Neural progenitor cell (in vitro differentiated cells): Measurements from ENCODE around the gene NOP14. TPM values are rescaled to one million over a fixed set of nuclear protein-coding genes. Genes with fewer than 3 reads are reported as not detected.

ENCODE experiments used
- DNase-seq: peaks from one replicate; pipeline ENCODE4 v3.0.0-alpha.2; 2016; ENCODE audit warnings: low spot score
- H2AFZ ChIP-seq: fragments of 200-600 bp; sonication (generic); replicated peaks from 2 replicates; pipeline ENCODE4 v1.6.1; 2016; ENCODE audit warnings: antibody characterized with exemption
- H3F3A ChIP-seq: fragments of 200-600 bp; sonication (generic); 2 replicates; pipeline ENCODE4 v1.6.1; 2016; ENCODE audit warnings: antibody characterized with exemption, low read depth
- H3K27ac ChIP-seq: fragments of 200-600 bp; sonication (generic); 2 replicates; pipeline ENCODE4 v1.5.1; 2016; ENCODE audit warnings: mild to moderate bottlenecking
- H3K27me3 ChIP-seq: fragments of 200-600 bp; sonication (generic); 2 replicates; pipeline ENCODE4 v1.6.1; 2016; ENCODE audit warnings: mild to moderate bottlenecking, moderate library complexity
- H3K36me3 ChIP-seq: fragments of 200-600 bp; sonication (generic); 2 replicates; pipeline ENCODE4 v1.5.1; 2016
- H3K4me1 ChIP-seq: fragments of 200-600 bp; sonication (generic); 2 replicates; pipeline ENCODE4 v1.6.1; 2016; ENCODE audit warnings: mixed run types
- H3K4me2 ChIP-seq: fragments of 200-600 bp; sonication (generic); 2 replicates; pipeline ENCODE4 v1.6.1; 2016
- H3K4me3 ChIP-seq: fragments of 200-600 bp; sonication (generic); 2 replicates; pipeline ENCODE4 v1.5.1; 2016
- H3K79me2 ChIP-seq: fragments of 200-600 bp; sonication (generic); 2 replicates; pipeline ENCODE4 v1.6.1; 2016; ENCODE audit warnings: low read depth
- H3K9ac ChIP-seq: fragments of 200-600 bp; sonication (generic); 2 replicates; pipeline ENCODE4 v1.6.1; 2016
- H3K9me3 ChIP-seq: fragments of 200-600 bp; sonication (generic); 2 replicates; pipeline ENCODE4 v1.5.1; 2016; ENCODE audit warnings: low read depth
- H4K20me1 ChIP-seq: fragments of 200-600 bp; sonication (generic); 2 replicates; pipeline ENCODE4 v1.6.1; 2016; ENCODE audit warnings: low read depth
- H3K27ac Mint-ChIP-seq: 3 replicates; pipeline ENCODE4 v1.8.0; 2021; ENCODE audit warnings: mixed read lengths
- H3K27me3 Mint-ChIP-seq: 2 replicates; pipeline ENCODE4 v1.8.0; 2022; ENCODE audit warnings: low read depth, mild to moderate bottlenecking, inconsistent platforms, moderate library complexity, mixed read lengths; ENCODE audit not compliant: insufficient read depth
- H3K36me3 Mint-ChIP-seq: 3 replicates; pipeline ENCODE4 v1.8.0; 2021; ENCODE audit warnings: mixed read lengths
- H3K4me1 Mint-ChIP-seq: 3 replicates; pipeline ENCODE4 v1.8.0; 2021; ENCODE audit warnings: mixed read lengths
- H3K4me3 Mint-ChIP-seq: 3 replicates; pipeline ENCODE4 v1.8.0; 2021; ENCODE audit warnings: mild to moderate bottlenecking, moderate library complexity, mixed read lengths
- H3K9me3 Mint-ChIP-seq: 3 replicates; pipeline ENCODE4 v1.8.0; 2020; ENCODE audit warnings: mixed read lengths
- CTCF ChIP-seq: fragments of 200-600 bp; sonication (generic); IDR thresholded peaks from 2 replicates; pipeline ENCODE4 v1.5.1; 2017; ENCODE audit warnings: antibody characterized with exemption, mild to moderate bottlenecking
- EZH2 ChIP-seq: fragments of 200-600 bp; sonication (generic); IDR thresholded peaks from 2 replicates; pipeline ENCODE4 v1.6.1; 2017; ENCODE audit warnings: antibody characterized with exemption, mild to moderate bottlenecking, moderate library complexity
- EZH2phosphoT487 ChIP-seq: fragments of 200-600 bp; sonication (generic); IDR thresholded peaks from 2 replicates; pipeline ENCODE4 v1.6.1; 2017; ENCODE audit warnings: antibody characterized with exemption
- total RNA-seq: library from RNA; depleted of rRNA; stranded (reverse); fragments of >200 nt; gene quantifications from 2 replicates; pipeline ENCODE4 v1.2.3, GENCODE V29; 2015; ENCODE audit warnings: low replicate concordance

The NOP14 gene
- total RNA-seq, 1 donor from 2014 or later = 16.8 TPM

GRCh38 chr4:3010577-3010976, 47.4 kb upstream of the NOP14 start:
- H3K4me3 Mint-ChIP-seq = no peak overlapping the region
- no peaks in the 10 kb centered on the region for H3K36me3 Mint-ChIP-seq
- H3K27ac Mint-ChIP-seq = no peak overlapping the region

GRCh38 chr4:3009422-3009821, 46.2 kb upstream of the NOP14 start:
- DNase-seq = peak; percentile 65
- H3K4me3 Mint-ChIP-seq = no peak overlapping the region

More at GRCh38 chr4:3010577-3010976, 47.4 kb upstream of the NOP14 start:
- Histone ChIP-seq H4K20me1 (no peaks in the 10 kb centered on the region), H3K36me3 (no peaks in the 10 kb centered on the region), H3K9me3 (no peaks in the 10 kb centered on the region), H2AFZ (no peak overlapping the region), H3K27me3 (no peaks in the 10 kb centered on the region), H3K4me2 (no peak overlapping the region), H3K4me3 (no peak overlapping the region), H3K9ac (no peak overlapping the region), H3K4me1 (no peaks in the 10 kb centered on the region), H3F3A (no peaks in the 10 kb centered on the region), H3K79me2 (no peaks in the 10 kb centered on the region), H3K27ac (no peak overlapping the region)
- no peak for DNase-seq
- no peak for TF ChIP-seq EZH2phosphoT487
- TF ChIP-seq CTCF = no peak
- Mint-ChIP-seq H3K9me3 (no peaks in the 10 kb centered on the region), H3K27me3 (no peaks in the 10 kb centered on the region), H3K4me1 (no peaks in the 10 kb centered on the region)

GRCh38 chr4:3007724-3008123, 44.5 kb upstream of the NOP14 start:
- TF ChIP-seq EZH2 (no peak), CTCF (no peak), EZH2phosphoT487 (no peak)
- Mint-ChIP-seq H3K4me1 (no peaks in the 10 kb centered on the region), H3K36me3 (no peaks in the 10 kb centered on the region)

More at GRCh38 chr4:3009422-3009821, 46.2 kb upstream of the NOP14 start:
- Histone ChIP-seq H3K27ac (no peak overlapping the region), H3K4me2 (no peak overlapping the region), H3K9ac (no peak overlapping the region), H3K36me3 (no peaks in the 10 kb centered on the region), H3K9me3 (no peaks in the 10 kb centered on the region), H3K4me1 (no peaks in the 10 kb centered on the region), H3K27me3 (no peaks in the 10 kb centered on the region), H3K79me2 (no peaks in the 10 kb centered on the region), H3F3A (no peaks in the 10 kb centered on the region), H4K20me1 (no peaks in the 10 kb centered on the region), H3K4me3 (no peak overlapping the region), H2AFZ (peak overlapping the region; percentile 91)
- Mint-ChIP-seq H3K4me1 (no peaks in the 10 kb centered on the region), H3K9me3 (no peaks in the 10 kb centered on the region), H3K36me3 (no peaks in the 10 kb centered on the region), H3K27me3 (no peaks in the 10 kb centered on the region), H3K27ac (no peak overlapping the region)
- TF ChIP-seq EZH2phosphoT487 (no peak), CTCF (peak; percentile 46)

More at GRCh38 chr4:3007724-3008123, 44.5 kb upstream of the NOP14 start:
- no peak overlapping the region for H3K4me3 ChIP-seq
- no peak overlapping the region for H3K9ac ChIP-seq
- H3K9me3 Mint-ChIP-seq = no peaks in the 10 kb centered on the region
- H3K27ac Mint-ChIP-seq = no peak overlapping the region
- no peaks in the 10 kb centered on the region for H3K79me2 ChIP-seq
- no peaks in the 10 kb centered on the region for H4K20me1 ChIP-seq
- H3K9me3 ChIP-seq = no peaks in the 10 kb centered on the region
- no peak overlapping the region for H3K4me2 ChIP-seq
- H3K27me3 ChIP-seq = no peaks in the 10 kb centered on the region
- no peak overlapping the region for H2AFZ ChIP-seq
- no peaks in the 10 kb centered on the region for H3F3A ChIP-seq
- DNase-seq = no peak
- no peaks in the 10 kb centered on the region for H3K36me3 ChIP-seq
- H3K27me3 Mint-ChIP-seq = peaks cover 5% of the 10 kb centered on the region
- no peak overlapping the region for H3K4me3 Mint-ChIP-seq
- no peak overlapping the region for H3K27ac ChIP-seq
- H3K4me1 ChIP-seq = no peaks in the 10 kb centered on the region
